NCI-H2196 (cell line): ENCODE data around the gene INTS7.
A peak's percentile ranks its signal among the peaks of the same experiment; 100 is the strongest.
"Not testable (repeated sequence)": the region's sequence is repeated elsewhere in the genome, so short reads cannot be mapped to it uniquely, and the experiment has no call there.

Experiments
- DNase-seq: peaks from one replicate; lab custom pipeline; 2025; ENCODE audit not compliant: unreplicated experiment; lab: John Stamatoyannopoulos, UW

INTS7 gene

GRCh38 chr1:211937422-211937821 is 97.9 kb downstream of the INTS7 start:
- DNase-seq = not testable (repeated sequence)

GRCh38 chr1:211935448-211935970 is 99.8 kb downstream of the INTS7 start:
- DNase-seq = no peak

- no peak for DNase-seq
Observed at GRCh38 chr1:211933946-211934714, 101.2 kb downstream of the INTS7 start.

GRCh38 chr1:211932933-211933254 is 102.5 kb downstream of the INTS7 start:
- no peak for DNase-seq

GRCh38 chr1:211932231-211932932 is 103.0 kb downstream of the INTS7 start:
- no peak for DNase-seq

- DNase-seq = no peak
Observed at GRCh38 chr1:211929683-211930082, 105.7 kb downstream of the INTS7 start.

- peak; percentile 67 for DNase-seq
Observed at GRCh38 chr1:211928993-211929637, 106.2 kb downstream of the INTS7 start.

GRCh38 chr1:211928290-211928801 is 107.0 kb downstream of the INTS7 start:
- DNase-seq = peak; percentile 55

- peak; percentile 72 for DNase-seq
Observed at GRCh38 chr1:211925016-211925415, 110.3 kb downstream of the INTS7 start.

GRCh38 chr1:211924256-211924655 is 111.1 kb downstream of the INTS7 start:
- DNase-seq = no peak

- no peak for DNase-seq
Observed at GRCh38 chr1:211923095-211923494, 112.3 kb downstream of the INTS7 start.

- no peak for DNase-seq
Observed at GRCh38 chr1:211921579-211922095, 113.7 kb downstream of the INTS7 start.

- peak; percentile 18 for DNase-seq
Observed at GRCh38 chr1:211920602-211921226, 114.6 kb downstream of the INTS7 start.

GRCh38 chr1:211920141-211920572 is 115.2 kb downstream of the INTS7 start:
- peak; percentile 63 for DNase-seq

- no peak for DNase-seq
Observed at GRCh38 chr1:211918843-211919414, 116.4 kb downstream of the INTS7 start.

GRCh38 chr1:211916458-211916857 is 118.9 kb downstream of the INTS7 start:
- not testable (repeated sequence) for DNase-seq

- no peak for DNase-seq
Observed at GRCh38 chr1:211915924-211916323, 119.4 kb downstream of the INTS7 start.

- DNase-seq = no peak
Observed at GRCh38 chr1:211912844-211913432, 122.4 kb downstream of the INTS7 start.

GRCh38 chr1:211912038-211912437 is 123.3 kb downstream of the INTS7 start:
- DNase-seq = no peak

- no peak for DNase-seq
Observed at GRCh38 chr1:211910913-211911485, 124.4 kb downstream of the INTS7 start.
